ENCODE results near the gene USP44.

USP44 gene

GRCh38 chr12:95548539-95549391 lies 2.5 kb downstream of the USP44 start:
- H3K4me2 ChIP-seq (ENCODE audit: low read depth, low read length, poor library complexity, severe bottlenecking) = peak overlapping the region; percentile 52

GRCh38 chr12:95548056-95548538 lies 3.2 kb downstream of the USP44 start:
- peak overlapping the region; percentile 59 for H2AFZ ChIP-seq (ENCODE audit: low read depth, low read length, severe bottlenecking)
- TF ChIP-seq EZH2phosphoT487 (conservative IDR thresholded peaks at IDR 0.05; ENCODE audit: low read length) (no peak), CTCF (IDR thresholded peaks at IDR 0.05; ENCODE audit: insufficient read depth, low read length, poor library complexity, severe bottlenecking) (no peak)

More at GRCh38 chr12:95548539-95549391, 2.5 kb downstream of the USP44 start:
- Histone ChIP-seq H3K9me3 (ENCODE audit: insufficient read depth, low read length) (no peaks in the 10 kb centered on the region), H2AFZ (ENCODE audit: low read depth, low read length, severe bottlenecking) (peak overlapping the region; percentile 59), H3K9ac (ENCODE audit: low read length) (peak overlapping the region; percentile 26; the same call in 1 of the 2 replicates), H3K36me3 (ENCODE audit: low read length) (no peaks in the 10 kb centered on the region), H3K9me2 (replicated peaks; ENCODE audit: insufficient read depth, low read length) (no peaks in the 10 kb centered on the region), H4K20me1 (ENCODE audit: low read depth, low read length) (no peaks in the 10 kb centered on the region), H3K79me2 (ENCODE audit: insufficient read depth, low read length) (no peaks in the 10 kb centered on the region), H3K4me3 (ENCODE audit: insufficient read depth, low read length, poor library complexity, severe bottlenecking) (peak overlapping the region; percentile 40), H3K27ac (ENCODE audit: low read depth, low read length) (no peak overlapping the region), H3F3A (ENCODE audit: insufficient read depth) (no peaks in the 10 kb centered on the region), H3K27me3 (ENCODE audit: low read length) (no peaks in the 10 kb centered on the region)
- TF ChIP-seq CTCF (IDR thresholded peaks at IDR 0.05; ENCODE audit: insufficient read depth, low read length, poor library complexity, severe bottlenecking) (no peak), EZH2phosphoT487 (conservative IDR thresholded peaks at IDR 0.05; ENCODE audit: low read length) (no peak)

GRCh38 chr12:95547522-95548055 lies 3.7 kb downstream of the USP44 start:
- Histone ChIP-seq H3K9me3 (ENCODE audit: insufficient read depth, low read length) (no peaks in the 10 kb centered on the region), H3F3A (ENCODE audit: insufficient read depth) (no peaks in the 10 kb centered on the region), H2AFZ (ENCODE audit: low read depth, low read length, severe bottlenecking) (peak overlapping the region; percentile 59), H3K79me2 (ENCODE audit: insufficient read depth, low read length) (no peaks in the 10 kb centered on the region), H3K36me3 (ENCODE audit: low read length) (no peaks in the 10 kb centered on the region), H4K20me1 (ENCODE audit: low read depth, low read length) (no peaks in the 10 kb centered on the region), H3K27me3 (ENCODE audit: low read length) (no peaks in the 10 kb centered on the region), H3K27ac (ENCODE audit: low read depth, low read length) (no peak overlapping the region), H3K9ac (ENCODE audit: low read length) (peak overlapping the region; percentile 26; the same call in 1 of the 2 replicates), H3K9me2 (replicated peaks; ENCODE audit: insufficient read depth, low read length) (no peaks in the 10 kb centered on the region), H3K4me2 (ENCODE audit: low read depth, low read length, poor library complexity, severe bottlenecking) (peak overlapping the region; percentile 52), H3K4me3 (ENCODE audit: insufficient read depth, low read length, poor library complexity, severe bottlenecking) (peak overlapping the region; percentile 40)
- no peak for TF ChIP-seq EZH2phosphoT487 (conservative IDR thresholded peaks at IDR 0.05; ENCODE audit: low read length)

More at GRCh38 chr12:95548056-95548538, 3.2 kb downstream of the USP44 start:
- H3F3A ChIP-seq (ENCODE audit: insufficient read depth) = no peaks in the 10 kb centered on the region
- peak overlapping the region; percentile 26; the same call in 1 of the 2 replicates for H3K9ac ChIP-seq (ENCODE audit: low read length)
- H4K20me1 ChIP-seq (ENCODE audit: low read depth, low read length) = no peaks in the 10 kb centered on the region
- no peaks in the 10 kb centered on the region for H3K36me3 ChIP-seq (ENCODE audit: low read length)
- no peaks in the 10 kb centered on the region for H3K79me2 ChIP-seq (ENCODE audit: insufficient read depth, low read length)
- H3K27ac ChIP-seq (ENCODE audit: low read depth, low read length) = no peak overlapping the region
- peak overlapping the region; percentile 52 for H3K4me2 ChIP-seq (ENCODE audit: low read depth, low read length, poor library complexity, severe bottlenecking)
- H3K4me3 ChIP-seq (ENCODE audit: insufficient read depth, low read length, poor library complexity, severe bottlenecking) = peak overlapping the region; percentile 40
- no peaks in the 10 kb centered on the region for H3K9me3 ChIP-seq (ENCODE audit: insufficient read depth, low read length)
- no peaks in the 10 kb centered on the region for H3K9me2 ChIP-seq (replicated peaks; ENCODE audit: insufficient read depth, low read length)
- no peaks in the 10 kb centered on the region for H3K27me3 ChIP-seq (ENCODE audit: low read length)

GRCh38 chr12:95546491-95546813 lies 4.8 kb downstream of the USP44 start:
- Histone ChIP-seq H3K9me3 (ENCODE audit: insufficient read depth, low read length) (no peaks in the 10 kb centered on the region), H3K4me2 (ENCODE audit: low read depth, low read length, poor library complexity, severe bottlenecking) (no peak overlapping the region), H3K9me2 (replicated peaks; ENCODE audit: insufficient read depth, low read length) (no peaks in the 10 kb centered on the region), H3K27me3 (ENCODE audit: low read length) (no peaks in the 10 kb centered on the region), H3K9ac (ENCODE audit: low read length) (no peak overlapping the region), H3K79me2 (ENCODE audit: insufficient read depth, low read length) (no peaks in the 10 kb centered on the region), H2AFZ (ENCODE audit: low read depth, low read length, severe bottlenecking) (no peak overlapping the region), H4K20me1 (ENCODE audit: low read depth, low read length) (no peaks in the 10 kb centered on the region), H3K36me3 (ENCODE audit: low read length) (no peaks in the 10 kb centered on the region), H3K27ac (ENCODE audit: low read depth, low read length) (no peak overlapping the region), H3F3A (ENCODE audit: insufficient read depth) (no peaks in the 10 kb centered on the region), H3K4me3 (ENCODE audit: insufficient read depth, low read length, poor library complexity, severe bottlenecking) (no peak overlapping the region)
- TF ChIP-seq CTCF (IDR thresholded peaks at IDR 0.05; ENCODE audit: insufficient read depth, low read length, poor library complexity, severe bottlenecking) (no peak), EZH2phosphoT487 (conservative IDR thresholded peaks at IDR 0.05; ENCODE audit: low read length) (no peak)

Measured in SU-DHL-6 (cell line).